Mammary epithelial cell (primary cell): ENCODE results near the gene GPC6.

Experiments
- EZH2 ChIP-seq: IDR thresholded peaks from 2 replicates; pipeline ENCODE4 v1.6.1; 2012; ENCODE audit warnings: low read length, inconsistent platforms, borderline replicate concordance
- TF ChIP-seq, protein P1 (sequence below), 2 donors: IDR thresholded peaks in 1 of 2; conservative IDR thresholded peaks in 1 of 2; 2 replicates each; pipeline ENCODE4 v1.5.1; 2011 to 2012; ENCODE audit warnings: inconsistent platforms in 2 of 2, low read length in 2 of 2, mild to moderate bottlenecking in 2 of 2, control low read depth in 1 of 2, low read depth in 1 of 2; ENCODE audit not compliant: insufficient read depth in 1 of 2; ENCODE audit errors: extremely low read depth in 1 of 2

GRCh38 chr13:93522501-93522900, 295.9 kb downstream of the GPC6 start:
- TF ChIP-seq, protein P1, sequence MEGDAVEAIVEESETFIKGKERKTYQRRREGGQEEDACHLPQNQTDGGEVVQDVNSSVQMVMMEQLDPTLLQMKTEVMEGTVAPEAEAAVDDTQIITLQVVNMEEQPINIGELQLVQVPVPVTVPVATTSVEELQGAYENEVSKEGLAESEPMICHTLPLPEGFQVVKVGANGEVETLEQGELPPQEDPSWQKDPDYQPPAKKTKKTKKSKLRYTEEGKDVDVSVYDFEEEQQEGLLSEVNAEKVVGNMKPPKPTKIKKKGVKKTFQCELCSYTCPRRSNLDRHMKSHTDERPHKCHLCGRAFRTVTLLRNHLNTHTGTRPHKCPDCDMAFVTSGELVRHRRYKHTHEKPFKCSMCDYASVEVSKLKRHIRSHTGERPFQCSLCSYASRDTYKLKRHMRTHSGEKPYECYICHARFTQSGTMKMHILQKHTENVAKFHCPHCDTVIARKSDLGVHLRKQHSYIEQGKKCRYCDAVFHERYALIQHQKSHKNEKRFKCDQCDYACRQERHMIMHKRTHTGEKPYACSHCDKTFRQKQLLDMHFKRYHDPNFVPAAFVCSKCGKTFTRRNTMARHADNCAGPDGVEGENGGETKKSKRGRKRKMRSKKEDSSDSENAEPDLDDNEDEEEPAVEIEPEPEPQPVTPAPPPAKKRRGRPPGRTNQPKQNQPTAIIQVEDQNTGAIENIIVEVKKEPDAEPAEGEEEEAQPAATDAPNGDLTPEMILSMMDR (conservative IDR thresholded peaks at IDR 0.05 in 1 of 2, IDR thresholded peaks at IDR 0.05 in 1 of 2; ENCODE audit: extremely low read depth in 1 of 2, insufficient read depth in 1 of 2, low read depth in 1 of 2, low read length in 2 of 2): no peak
- no peak for TF ChIP-seq EZH2
